ENCODE measurements around the gene TMEM255B.
"Not testable (repeated sequence)": the region's sequence is repeated elsewhere in the genome, so short reads cannot be mapped to it uniquely, and the experiment has no call there.

TMEM255B gene

DNA sequence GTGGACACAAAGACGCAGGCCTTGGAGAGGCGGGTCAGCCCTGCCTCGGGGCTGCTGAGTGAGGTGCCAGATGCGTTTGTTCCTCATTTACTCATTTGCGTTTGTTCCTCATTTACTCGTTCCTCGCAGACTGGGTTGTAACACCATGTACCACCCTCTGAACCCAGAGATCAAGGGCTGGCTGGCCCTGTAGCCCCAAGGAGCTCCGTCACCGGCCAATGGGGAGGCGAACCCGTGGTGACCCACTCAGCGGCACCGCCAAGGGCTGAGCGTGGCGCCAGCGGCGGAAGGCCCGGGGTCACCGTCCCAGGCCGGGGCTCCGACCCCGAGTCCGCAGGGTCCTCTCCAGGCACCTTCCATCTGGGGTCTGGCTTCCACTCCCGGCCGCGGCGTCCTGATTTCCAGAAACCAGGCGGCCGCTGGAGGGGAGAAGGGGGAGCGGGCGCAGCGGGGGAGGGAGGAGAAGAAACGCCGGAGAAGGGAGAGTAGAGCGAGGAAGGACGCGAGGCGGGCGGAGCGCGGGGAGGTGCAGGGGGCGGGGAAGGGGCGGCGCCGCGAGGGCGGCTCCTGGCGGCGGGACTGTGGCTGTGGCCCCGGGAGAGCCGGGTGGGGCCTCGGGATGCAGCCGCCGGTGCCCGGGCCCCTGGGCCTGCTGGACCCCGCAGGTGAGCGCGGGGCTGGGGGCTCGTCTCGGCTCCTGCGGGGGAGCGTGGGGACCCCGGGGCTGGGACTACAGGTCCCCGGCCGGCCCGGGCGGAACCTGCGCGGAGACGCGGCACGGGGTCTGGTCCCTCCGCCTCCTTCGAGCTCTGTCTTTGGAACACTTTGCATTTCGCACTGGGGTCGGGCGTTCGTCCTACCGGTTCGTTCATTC, at the start of gene TMEM255B:
Gene TMEM255B, plus strand, starts transcription at position 576 of the 874 bp plus-strand sequence. Its CDS starts 44 bp downstream, at position 620.
- peak within 1 kb of the TSS; percentile 58 for H3K4me3 ChIP-seq (ENCODE audit: low read depth, low read length)
- TF ChIP-seq, protein P1, sequence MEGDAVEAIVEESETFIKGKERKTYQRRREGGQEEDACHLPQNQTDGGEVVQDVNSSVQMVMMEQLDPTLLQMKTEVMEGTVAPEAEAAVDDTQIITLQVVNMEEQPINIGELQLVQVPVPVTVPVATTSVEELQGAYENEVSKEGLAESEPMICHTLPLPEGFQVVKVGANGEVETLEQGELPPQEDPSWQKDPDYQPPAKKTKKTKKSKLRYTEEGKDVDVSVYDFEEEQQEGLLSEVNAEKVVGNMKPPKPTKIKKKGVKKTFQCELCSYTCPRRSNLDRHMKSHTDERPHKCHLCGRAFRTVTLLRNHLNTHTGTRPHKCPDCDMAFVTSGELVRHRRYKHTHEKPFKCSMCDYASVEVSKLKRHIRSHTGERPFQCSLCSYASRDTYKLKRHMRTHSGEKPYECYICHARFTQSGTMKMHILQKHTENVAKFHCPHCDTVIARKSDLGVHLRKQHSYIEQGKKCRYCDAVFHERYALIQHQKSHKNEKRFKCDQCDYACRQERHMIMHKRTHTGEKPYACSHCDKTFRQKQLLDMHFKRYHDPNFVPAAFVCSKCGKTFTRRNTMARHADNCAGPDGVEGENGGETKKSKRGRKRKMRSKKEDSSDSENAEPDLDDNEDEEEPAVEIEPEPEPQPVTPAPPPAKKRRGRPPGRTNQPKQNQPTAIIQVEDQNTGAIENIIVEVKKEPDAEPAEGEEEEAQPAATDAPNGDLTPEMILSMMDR (IDR thresholded peaks at IDR 0.05; ENCODE audit: control insufficient read depth, extremely low read depth, insufficient read depth): peak; percentile 15; the same call in 1 of the 2 replicates
- DNase-seq (ENCODE audit: low read depth): no peak

DNA sequence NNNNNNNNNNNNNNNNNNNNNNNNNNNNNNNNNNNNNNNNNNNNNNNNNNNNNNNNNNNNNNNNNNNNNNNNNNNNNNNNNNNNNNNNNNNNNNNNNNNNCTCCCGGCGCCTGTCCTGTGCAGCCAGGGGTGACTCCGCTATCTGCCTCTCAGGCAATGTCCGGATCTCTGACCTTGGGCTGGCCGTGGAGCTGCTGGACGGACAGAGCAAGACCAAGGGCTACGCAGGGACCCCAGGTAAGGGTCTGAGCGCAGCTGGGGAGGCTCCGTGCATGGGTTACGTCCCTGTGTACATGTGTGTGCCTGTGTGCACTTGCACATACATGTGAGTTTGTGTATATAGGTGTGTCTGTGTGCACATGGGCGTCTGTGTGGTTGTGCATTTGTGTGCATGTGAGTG, 36.1 kb upstream of the TMEM255B start:
- DNase-seq (ENCODE audit: low read depth): no peak
- TF ChIP-seq, protein P1 (IDR thresholded peaks at IDR 0.05; ENCODE audit: control insufficient read depth, extremely low read depth, insufficient read depth): no peak

DNA sequence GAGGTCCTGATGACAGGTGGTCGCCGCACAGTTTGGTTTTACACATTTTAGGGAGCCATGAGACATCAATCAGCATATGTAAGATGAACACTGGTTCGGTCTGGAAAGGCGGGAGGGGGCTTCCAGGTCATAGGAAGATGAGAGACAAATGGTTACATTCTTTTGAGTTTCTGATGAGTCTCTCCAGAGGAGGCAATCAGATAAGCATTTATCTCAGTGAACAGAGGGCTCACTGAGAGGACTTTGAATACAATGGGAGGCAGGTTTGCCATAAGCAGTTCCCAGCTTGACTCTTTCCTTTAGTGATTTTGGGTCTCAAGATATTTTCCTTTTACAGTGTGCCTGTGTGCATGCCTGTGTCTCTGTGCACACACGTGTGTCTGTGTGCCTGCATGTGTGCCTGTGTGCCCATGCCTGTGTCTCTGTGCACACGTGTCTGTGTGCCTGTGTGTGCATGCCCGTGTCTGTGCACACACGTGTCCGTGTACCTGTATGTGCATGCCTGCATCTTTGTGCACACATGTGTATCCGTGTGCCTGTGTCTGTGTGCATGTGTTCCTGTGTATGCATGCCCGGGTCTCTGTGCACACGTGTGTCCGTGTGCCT, 35.5 kb upstream of the TMEM255B start:
- TF ChIP-seq, protein P1 (IDR thresholded peaks at IDR 0.05; ENCODE audit: control insufficient read depth, extremely low read depth, insufficient read depth): no peak
- DNase-seq (ENCODE audit: low read depth): no peak

More for the DNA sequence above, 36.1 kb upstream of the TMEM255B start:
- no peak overlapping the region for H3K4me3 ChIP-seq (ENCODE audit: low read depth, low read length)

DNA sequence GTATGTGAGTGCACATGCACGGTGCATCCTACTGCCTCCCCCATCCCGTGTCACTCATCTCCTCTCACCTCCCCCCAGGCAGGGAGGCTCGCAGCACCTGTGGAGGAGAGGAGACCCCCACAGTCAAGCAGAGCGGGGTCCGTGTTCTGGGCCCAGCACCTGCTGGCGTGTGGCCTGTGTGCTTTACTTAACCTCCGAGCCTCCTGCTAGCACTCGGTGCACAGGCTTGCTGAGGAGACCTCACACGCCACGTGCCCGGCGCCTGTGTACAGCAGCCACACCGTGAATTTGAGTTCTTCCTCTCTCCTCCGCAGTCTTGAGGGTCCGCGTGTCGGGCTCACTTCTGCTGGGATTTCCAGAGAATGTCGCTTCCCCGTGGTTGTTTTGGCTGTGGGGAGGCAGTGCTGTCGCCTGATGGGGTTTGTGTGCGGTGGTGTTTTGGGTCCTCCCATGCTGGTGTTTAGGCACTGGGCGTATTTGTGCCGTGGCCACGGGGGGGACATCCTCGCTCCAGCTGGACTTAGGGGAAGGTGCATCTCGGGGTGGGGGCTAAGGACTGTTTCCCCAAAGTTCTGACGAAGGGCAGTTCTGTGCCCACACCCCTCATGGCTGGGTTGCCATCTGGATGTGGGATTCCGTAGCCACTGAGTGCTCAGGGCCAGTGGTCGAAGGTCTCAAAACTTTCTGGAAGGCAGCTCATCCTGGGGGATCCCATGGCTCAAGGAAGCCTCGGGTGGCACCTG, 34.8 kb upstream of the TMEM255B start:
- no peak overlapping the region; the same call in 1 of the 2 replicates for H3K4me3 ChIP-seq (ENCODE audit: low read depth, low read length)
- DNase-seq (ENCODE audit: low read depth): no peak
- TF ChIP-seq, protein P1 (IDR thresholded peaks at IDR 0.05; ENCODE audit: control insufficient read depth, extremely low read depth, insufficient read depth): no peak

More for the DNA sequence above, 35.5 kb upstream of the TMEM255B start:
- no peak overlapping the region for H3K4me3 ChIP-seq (ENCODE audit: low read depth, low read length)

DNA sequence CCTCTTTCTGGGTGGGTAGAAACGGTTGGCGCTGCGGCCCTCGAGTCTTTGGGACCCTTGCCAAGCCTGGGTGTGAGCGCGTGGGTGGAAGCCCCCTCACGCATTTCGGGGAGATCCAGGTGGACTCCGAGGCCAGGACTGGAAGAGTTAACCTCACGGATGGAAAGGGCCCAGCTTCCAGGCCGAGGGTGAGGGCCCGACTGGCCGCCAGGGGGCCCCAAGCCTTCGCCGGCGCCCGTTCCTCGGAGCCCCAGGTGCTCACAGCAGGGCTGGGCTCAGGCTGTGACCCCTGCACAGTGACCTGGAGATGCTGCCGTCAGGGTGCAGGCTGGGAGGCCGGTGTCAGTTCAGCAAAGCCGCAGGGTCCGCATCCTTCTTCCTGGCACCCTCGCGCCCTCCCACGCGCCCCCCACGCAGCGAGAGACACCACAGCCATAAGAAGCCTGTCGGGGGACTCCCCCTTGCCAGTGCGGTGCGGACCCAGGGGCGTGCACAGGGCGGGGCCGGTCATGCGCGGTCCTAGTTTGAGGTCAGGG, 34.2 kb upstream of the TMEM255B start:
- peak overlapping the region; percentile 29 for H3K4me3 ChIP-seq (ENCODE audit: low read depth, low read length)

DNA sequence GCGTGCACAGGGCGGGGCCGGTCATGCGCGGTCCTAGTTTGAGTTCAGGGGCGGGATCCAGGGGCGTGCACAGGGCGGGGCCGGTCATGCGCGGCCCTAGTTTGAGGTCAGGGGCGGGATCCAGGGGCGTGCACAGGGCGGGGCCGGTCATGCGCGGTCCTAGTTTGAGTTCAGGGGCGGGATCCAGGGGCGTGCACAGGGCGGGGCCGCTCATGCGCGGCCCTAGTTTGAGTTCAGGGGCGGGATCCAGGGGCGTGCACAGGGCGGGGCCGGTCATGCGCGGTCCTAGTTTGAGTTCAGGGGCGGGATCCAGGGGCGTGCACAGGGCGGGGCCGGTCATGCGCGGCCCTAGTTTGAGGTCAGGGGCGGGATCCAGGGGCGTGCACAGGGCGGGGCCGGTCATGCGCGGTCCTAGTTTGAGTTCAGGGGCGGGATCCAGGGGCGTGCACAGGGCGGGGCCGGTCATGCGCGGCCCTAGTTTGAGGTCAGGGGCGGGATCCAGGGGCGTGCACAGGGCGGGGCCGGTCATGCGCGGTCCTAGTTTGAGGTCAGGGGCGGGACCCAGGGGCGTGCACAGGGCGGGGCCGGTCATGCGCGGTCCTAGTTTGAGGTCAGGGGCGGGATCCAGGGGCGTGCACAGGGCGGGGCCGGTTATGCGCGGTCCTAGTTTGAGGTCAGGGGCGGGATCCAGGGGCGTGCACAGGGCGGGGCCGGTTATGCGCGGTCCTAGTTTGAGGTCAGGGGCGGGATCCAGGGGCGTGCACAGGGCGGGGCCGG, 33.5 kb upstream of the TMEM255B start:
- DNase-seq (ENCODE audit: low read depth); H3K4me3 ChIP-seq (ENCODE audit: low read depth, low read length): not testable (repeated sequence)

More for the DNA sequence above, 34.2 kb upstream of the TMEM255B start:
- TF ChIP-seq, protein P1 (IDR thresholded peaks at IDR 0.05; ENCODE audit: control insufficient read depth, extremely low read depth, insufficient read depth): peak; percentile 55
- peak; percentile 14 for DNase-seq (ENCODE audit: low read depth)

DNA sequence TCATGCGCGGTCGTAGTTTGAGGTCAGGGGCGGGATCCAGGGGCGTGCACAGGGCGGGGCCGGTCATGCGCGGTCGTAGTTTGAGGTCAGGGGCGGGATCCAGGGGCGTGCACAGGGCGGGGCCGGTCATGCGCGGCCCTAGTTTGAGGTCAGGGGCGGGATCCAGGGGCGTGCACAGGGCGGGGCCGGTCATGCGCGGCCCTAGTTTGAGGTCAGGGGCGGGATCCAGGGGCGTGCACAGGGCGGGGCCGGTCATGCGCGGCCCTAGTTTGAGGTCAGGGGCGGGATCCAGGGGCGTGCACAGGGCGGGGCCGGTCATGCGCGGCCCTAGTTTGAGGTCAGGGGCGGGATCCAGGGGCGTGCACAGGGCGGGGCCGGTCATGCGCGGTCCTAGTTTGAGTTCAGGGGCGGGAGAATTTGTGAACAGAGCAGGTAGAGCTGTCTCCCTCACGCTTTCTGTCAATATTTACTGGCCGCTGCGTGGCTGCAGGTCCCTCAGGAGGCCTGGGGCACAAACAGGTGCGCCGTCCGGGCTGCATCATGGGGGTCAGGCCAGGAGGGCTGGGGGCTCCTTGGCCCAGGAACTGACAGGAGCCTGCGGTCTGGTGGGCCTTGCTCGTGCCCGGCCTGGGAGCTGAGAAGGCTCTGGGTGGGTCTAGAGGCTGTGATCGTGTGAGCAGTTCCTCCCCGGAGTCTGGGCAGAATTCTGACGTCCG, 32.8 kb upstream of the TMEM255B start:
- DNase-seq (ENCODE audit: low read depth); H3K4me3 ChIP-seq (ENCODE audit: low read depth, low read length): not testable (repeated sequence)

Data from LNCaP clone FGC (cell line).